Breast epithelium (tissue), 3 donors: ENCODE data around the gene ROPN1L.

Experiments
- CTCF ChIP-seq, 3 donors: fragments of 450-650 bp; IDR thresholded peaks; one replicate each; pipeline ENCODE4 v1.5.1; 2016 to 2017; ENCODE audit warnings: antibody characterized with exemption in 3 of 3, mild to moderate bottlenecking in 3 of 3, moderate library complexity in 3 of 3
- POLR2A ChIP-seq: fragments of 450-650 bp; IDR thresholded peaks from one replicate; pipeline ENCODE4 v1.6.1; 2016; ENCODE audit warnings: antibody characterized with exemption, mild to moderate bottlenecking, moderate library complexity
- POLR2AphosphoS5 ChIP-seq, 3 donors: sonication (generic); formaldehyde crosslinking; IDR thresholded peaks; one replicate each; pipeline ENCODE4 v1.6.1; 2017; ENCODE audit warnings: antibody characterized with exemption in 3 of 3

- TF ChIP-seq CTCF (IDR thresholded peaks at IDR 0.05), result no peak
- TF ChIP-seq POLR2A, result no peak
- no peak for TF ChIP-seq POLR2AphosphoS5 (IDR thresholded peaks at IDR 0.05)
Observed at GRCh38 chr5:10406651-10407050, 35.0 kb upstream of the ROPN1L start.
